H1 (cell line): ENCODE results near the gene STARD7. TPM values are rescaled to one million over a fixed set of nuclear protein-coding genes. Genes with fewer than 3 reads are reported as not detected.

Experiments
- E2F6 ChIP-seq: IDR thresholded peaks from 2 replicates; pipeline ENCODE4 v1.6.1; 2012; ENCODE audit warnings: inconsistent platforms
- HDAC2 ChIP-seq, 2 experiments: fragments of 300-600 bp in 1 of 2; sonication (generic) in 1 of 2; IDR thresholded peaks; 2 replicates each; pipeline ENCODE4 v1.6.1; 2011 to 2012; ENCODE audit warnings: low read depth in 2 of 2, low read length in 2 of 2, mild to moderate bottlenecking in 2 of 2, moderate library complexity in 2 of 2, borderline replicate concordance in 1 of 2, inconsistent platforms in 1 of 2
- RAD21 ChIP-seq, 2 experiments: IDR thresholded peaks in 1 of 2; conservative IDR thresholded peaks in 1 of 2; 2 replicates each; pipeline ENCODE4 v1.6.1; 2011; ENCODE audit warnings: low read depth in 2 of 2, low read length in 2 of 2, improper control_type of control experiment in 1 of 2, inconsistent platforms in 1 of 2, mild to moderate bottlenecking in 1 of 2, moderate library complexity in 1 of 2
- SUZ12 ChIP-seq: fragments of 200-600 bp; sonication (generic); IDR thresholded peaks from 2 replicates; pipeline ENCODE4 v1.6.1; 2012; ENCODE audit warnings: mild to moderate bottlenecking, inconsistent platforms, low read length, moderate library complexity, mixed read lengths
- TEAD4 ChIP-seq: IDR thresholded peaks from 2 replicates; pipeline ENCODE4 v1.6.1; 2012; ENCODE audit warnings: low read depth, low read length, inconsistent platforms, mixed read lengths
- polyA plus RNA-seq, 7 experiments: library from polyadenylated mRNA; depleted of rRNA in 3 of 7; stranded (reverse) in 5 of 7; unstranded in 2 of 7; fragments of >200 nt in 5 of 7; fragments of 200-250 nt in 2 of 7; gene quantifications; 1 replicate in 5 of 7; 2 replicates in 1 of 7; 4 replicates in 1 of 7; pipeline versions ENCODE4 v1.2.1 to v1.2.3, GENCODE V29; 2011 to 2013; ENCODE audit warnings: missing spikeins in 2 of 7, mixed read lengths in 2 of 7
- total RNA-seq: library from RNA; stranded (reverse); fragmentation: NEBNext Ultra II Directional; extraction: Animal tissue kit (Norgen Biotek cat#: 25700); gene quantifications from 2 replicates; pipeline ENCODE4 v1.2.1, GENCODE V29; 2021

The STARD7 gene
- total and polyA plus RNA-seq, 2 of the 8 experiments (the other 6 are each of a cell fraction or from before 2014, with no cell fraction given): 89.1 to 200 TPM

GRCh38 chr2:96167407-96168013 lies 41.1 kb downstream of the STARD7 start (continued):
- TF ChIP-seq RAD21 (IDR thresholded peaks at IDR 0.05 in 1 of 2, conservative IDR thresholded peaks at IDR 0.05 in 1 of 2; ENCODE audit: low read depth in 2 of 2, low read length in 2 of 2) (no peak), HDAC2 (IDR thresholded peaks at IDR 0.05; ENCODE audit: borderline replicate concordance in 1 of 2, low read depth in 2 of 2, low read length in 2 of 2) (no peak), TEAD4 (no peak), E2F6 (no peak), SUZ12 (no peak)
